Upper lobe of right lung (tissue), 1 donor: ENCODE results near the gene TSGA10. TPM values are rescaled to one million over a fixed set of nuclear protein-coding genes. Genes with fewer than 3 reads are reported as not detected.
A peak's percentile ranks its signal among the peaks of the same experiment; 100 is the strongest.

ENCODE experiments used
- ATAC-seq: fragments of 200-7000 bp; cut with Tn5 transposase; one replicate; pipeline ENCODE4 v1.9.1; 2020; ENCODE audit warnings: mild to moderate bottlenecking, moderate library complexity
- DNase-seq: peaks from one replicate; pipeline ENCODE4 v3.0.0-alpha.2; 2020
- H3K27ac ChIP-seq: fragments of 200-600 bp; one replicate; pipeline ENCODE4 v1.8.0; 2022
- H3K27me3 ChIP-seq: fragments of 200-600 bp; one replicate; pipeline ENCODE4 v1.8.0; 2022; ENCODE audit warnings: mild to moderate bottlenecking
- H3K36me3 ChIP-seq: fragments of 200-600 bp; one replicate; pipeline ENCODE4 v1.8.0; 2022
- H3K4me1 ChIP-seq: fragments of 200-600 bp; one replicate; pipeline ENCODE4 v1.8.0; 2022
- H3K4me3 ChIP-seq: fragments of 200-600 bp; one replicate; pipeline ENCODE4 v1.8.0; 2022; ENCODE audit warnings: mild to moderate bottlenecking
- H3K9me3 ChIP-seq: fragments of 200-600 bp; one replicate; pipeline ENCODE4 v1.8.0; 2022
- intact Hi-C: fragments of 100-400 bp; cut with DNase I; formaldehyde crosslinking; loops from one replicate; pipeline ENCODE4 v1.11.0; 2022
- total RNA-seq: library from RNA; stranded (reverse); fragmentation: NEBNext Ultra II Directional; extraction: Animal tissue kit (Norgen Biotek cat#: 25700); gene quantifications from one replicate; pipeline ENCODE4 v1.2.1, GENCODE V29; 2021
- TF ChIP-seq, protein P1 (sequence below): fragments of 200-600 bp; IDR thresholded peaks from one replicate; pipeline ENCODE4 v1.8.0; 2022; ENCODE audit warnings: antibody characterized with exemption
- donor health status: DM: no; HTN: yes; CAD: no; lungs with severe emphysema.

TSGA10 gene
- total RNA-seq, 1 donor from 2014 or later = 7.6 TPM

GRCh38 chr2:99158599-99158998 lies 3.9 kb upstream of the TSGA10 start:
- DNase-seq (no peak), ATAC-seq (no peak)
- Histone ChIP-seq H3K27ac (no peak overlapping the region), H3K36me3 (peaks cover 18% of the 10 kb centered on the region), H3K4me3 (no peak overlapping the region), H3K9me3 (no peaks in the 10 kb centered on the region), H3K27me3 (no peaks in the 10 kb centered on the region), H3K4me1 (peaks cover 15% of the 10 kb centered on the region)
- TF ChIP-seq, protein P1, sequence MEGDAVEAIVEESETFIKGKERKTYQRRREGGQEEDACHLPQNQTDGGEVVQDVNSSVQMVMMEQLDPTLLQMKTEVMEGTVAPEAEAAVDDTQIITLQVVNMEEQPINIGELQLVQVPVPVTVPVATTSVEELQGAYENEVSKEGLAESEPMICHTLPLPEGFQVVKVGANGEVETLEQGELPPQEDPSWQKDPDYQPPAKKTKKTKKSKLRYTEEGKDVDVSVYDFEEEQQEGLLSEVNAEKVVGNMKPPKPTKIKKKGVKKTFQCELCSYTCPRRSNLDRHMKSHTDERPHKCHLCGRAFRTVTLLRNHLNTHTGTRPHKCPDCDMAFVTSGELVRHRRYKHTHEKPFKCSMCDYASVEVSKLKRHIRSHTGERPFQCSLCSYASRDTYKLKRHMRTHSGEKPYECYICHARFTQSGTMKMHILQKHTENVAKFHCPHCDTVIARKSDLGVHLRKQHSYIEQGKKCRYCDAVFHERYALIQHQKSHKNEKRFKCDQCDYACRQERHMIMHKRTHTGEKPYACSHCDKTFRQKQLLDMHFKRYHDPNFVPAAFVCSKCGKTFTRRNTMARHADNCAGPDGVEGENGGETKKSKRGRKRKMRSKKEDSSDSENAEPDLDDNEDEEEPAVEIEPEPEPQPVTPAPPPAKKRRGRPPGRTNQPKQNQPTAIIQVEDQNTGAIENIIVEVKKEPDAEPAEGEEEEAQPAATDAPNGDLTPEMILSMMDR = no peak
- intact Hi-C loops = no loop called here

DNA sequence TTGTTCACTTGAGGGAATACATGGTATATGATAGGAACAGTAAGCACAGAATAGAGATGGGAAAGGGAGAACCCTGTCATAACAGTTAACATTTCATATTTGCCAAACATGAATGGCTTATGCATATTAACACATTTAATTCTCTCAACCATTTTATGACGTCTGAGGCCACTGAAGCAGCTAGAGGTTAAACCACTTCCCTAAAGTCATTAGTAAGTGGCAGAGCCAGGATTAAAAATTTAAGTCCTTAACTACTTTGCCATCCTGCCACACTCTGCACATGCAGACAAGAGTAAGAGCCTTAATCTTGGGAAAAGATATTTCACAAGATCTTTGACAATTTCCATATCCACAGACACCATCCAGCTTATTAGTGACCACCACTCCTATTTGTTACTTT lies 2.1 kb upstream of the TSGA10 start:
- H3K4me1 ChIP-seq = peaks cover 15% of the 10 kb centered on the region
- TF ChIP-seq, protein P1 = no peak
- H3K27ac ChIP-seq = no peak overlapping the region
- H3K27me3 ChIP-seq = no peaks in the 10 kb centered on the region
- no peaks in the 10 kb centered on the region for H3K9me3 ChIP-seq
- ATAC-seq = no peak
- DNase-seq = no peak
- H3K36me3 ChIP-seq = peaks cover 18% of the 10 kb centered on the region
- H3K4me3 ChIP-seq = no peak overlapping the region
- intact Hi-C loops = no loop called here

DNA sequence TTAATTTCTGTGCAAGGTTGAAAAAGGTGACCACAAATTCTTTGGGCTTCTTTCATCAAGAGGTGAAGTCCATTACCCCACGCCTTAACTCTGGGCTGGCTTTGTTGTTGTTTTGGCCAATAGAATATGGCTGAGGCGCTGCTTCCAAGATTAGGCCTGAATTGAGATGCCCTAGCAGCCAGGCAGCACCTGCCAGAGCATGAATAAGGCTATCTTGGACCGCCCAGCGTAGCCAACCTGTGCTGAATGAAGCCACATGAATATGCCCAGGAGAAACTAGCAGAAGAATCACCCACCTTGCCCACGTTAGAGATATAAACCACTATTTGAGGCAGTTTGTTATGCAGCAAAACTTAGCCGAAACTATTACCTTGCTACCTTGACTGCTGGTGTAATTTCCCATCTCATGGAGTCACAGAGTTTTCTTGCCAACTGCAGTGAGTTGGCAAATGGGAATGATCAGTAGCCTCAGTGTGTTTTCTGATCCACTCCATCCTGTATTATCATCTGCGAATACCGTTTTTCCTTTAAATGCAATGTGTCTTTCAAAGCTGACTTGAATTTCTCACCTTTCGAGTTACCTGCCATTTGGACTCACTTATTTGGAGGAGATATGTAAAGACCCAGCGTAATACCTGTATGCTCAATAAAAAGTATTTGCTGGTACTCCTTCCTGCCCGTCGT lies 679 bp downstream of the TSGA10 start:
- Histone ChIP-seq H3K4me1 (peaks cover 15% of the 10 kb centered on the region), H3K27ac (peak overlapping the region; percentile 90), H3K9me3 (no peaks in the 10 kb centered on the region), H3K27me3 (no peaks in the 10 kb centered on the region), H3K4me3 (peak overlapping the region; percentile 67), H3K36me3 (peaks cover 4% of the 10 kb centered on the region)
- intact Hi-C loops = no loop called here
- DNase-seq (no peak), ATAC-seq (no peak)
- TF ChIP-seq, protein P1 = no peak

GRCh38 chr2:99152199-99152895 lies 2.4 kb downstream of the TSGA10 start:
- Histone ChIP-seq H3K4me1 (peaks cover 15% of the 10 kb centered on the region), H3K4me3 (no peak overlapping the region), H3K27ac (no peak overlapping the region), H3K36me3 (no peaks in the 10 kb centered on the region), H3K27me3 (no peaks in the 10 kb centered on the region), H3K9me3 (no peaks in the 10 kb centered on the region)
- DNase-seq (no peak), ATAC-seq (no peak)
- intact Hi-C loops = no loop called here
- TF ChIP-seq, protein P1 = no peak

DNA sequence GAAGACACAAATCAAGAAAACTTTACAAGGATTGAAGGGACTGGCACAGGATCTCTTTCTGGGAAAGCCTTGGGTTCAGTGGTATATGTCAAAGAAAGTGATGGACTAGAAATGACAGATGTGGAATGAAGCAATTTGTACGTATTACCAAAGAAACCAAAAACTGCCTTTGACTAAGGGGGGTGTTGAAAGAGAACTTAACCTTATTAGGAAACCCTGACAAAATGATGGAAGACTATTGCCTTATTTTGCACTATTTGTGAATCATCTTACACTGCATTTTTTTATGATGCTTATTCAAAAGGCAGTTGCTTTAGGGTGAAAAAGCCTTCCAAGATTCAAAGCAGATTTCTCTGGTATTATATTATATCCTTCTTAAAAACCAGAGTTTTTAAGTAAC lies 4.0 kb downstream of the TSGA10 start:
- H3K4me3 ChIP-seq = no peak overlapping the region
- DNase-seq = no peak
- ATAC-seq = no peak
- no peaks in the 10 kb centered on the region for H3K27me3 ChIP-seq
- H3K27ac ChIP-seq = no peak overlapping the region
- H3K4me1 ChIP-seq = peaks cover 8% of the 10 kb centered on the region
- intact Hi-C loops = no loop called here
- no peaks in the 10 kb centered on the region for H3K9me3 ChIP-seq
- no peaks in the 10 kb centered on the region for H3K36me3 ChIP-seq
- TF ChIP-seq, protein P1 = no peak
